ENCODE results near the gene NSRP1.

The NSRP1 gene

DNA sequence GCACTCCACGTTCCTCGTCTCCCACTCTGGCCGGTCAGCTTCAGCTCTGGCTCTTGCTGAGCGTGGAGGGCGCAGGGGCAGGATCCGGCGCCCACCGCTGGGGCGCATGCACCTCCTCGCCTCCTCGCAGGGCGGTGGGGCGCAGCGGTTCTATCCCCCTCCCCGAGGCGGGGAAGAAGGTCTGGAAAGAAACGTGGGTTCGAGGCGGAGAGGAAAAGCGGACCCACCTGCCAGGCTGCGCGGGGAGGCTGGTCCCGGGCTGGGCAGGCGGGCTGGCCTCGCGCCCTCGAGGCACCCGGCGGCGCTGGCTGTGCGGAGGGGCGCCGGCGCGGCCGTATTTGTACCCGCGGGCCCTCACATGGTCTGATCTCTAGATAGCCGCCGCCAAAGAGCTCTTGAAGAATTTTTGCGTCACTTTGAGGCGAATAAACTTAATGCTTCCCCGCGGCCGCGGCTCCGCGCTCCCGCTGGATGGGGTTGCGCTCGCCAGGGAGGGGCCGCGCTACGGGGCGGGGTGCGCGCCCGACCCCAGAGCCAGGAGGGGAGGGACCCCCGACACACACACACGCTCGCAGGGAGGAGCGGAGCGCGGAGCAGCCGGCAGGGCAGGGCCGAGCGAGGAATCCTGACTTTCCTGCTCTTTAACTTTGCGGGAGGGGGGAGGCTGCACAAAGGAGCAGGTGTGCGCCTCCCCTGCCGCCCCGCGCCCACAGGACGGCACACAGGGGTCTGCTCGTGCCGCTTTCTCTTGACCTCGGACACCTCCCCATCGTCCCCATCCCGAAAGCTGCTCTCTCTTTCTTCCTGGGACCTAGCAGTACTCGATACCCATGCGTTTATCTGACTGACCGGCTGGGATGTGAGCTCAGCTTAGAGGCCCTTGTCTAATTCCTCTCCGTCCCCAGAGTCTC lies 119.0 kb downstream of the NSRP1 start, which contains the start of gene SLC6A4:
Gene SLC6A4 (minus strand): TSS at position 312 of the 911 bp plus-strand sequence. CDS start 13,739 bp downstream, outside the sequence.
- Histone ChIP-seq H3K4me1 (peaks cover 10 to 37% (median 20%) of the 10 kb centered on the region in 10 experiments; a peak in 18 of 20 replicates), H3K4me3 (peak within 1 kb of the TSS in 4 of 10 experiments; percentile 9 to 39 (median 30); a peak in 2 of 20 replicates), H3K27me3 (peaks cover 56 to 73% (median 65%) of the 10 kb centered on the region in 11 experiments), H4K20me1 (peaks cover 0 to 17% (median 0%) of the 10 kb centered on the region in 11 experiments; a peak in 6 of 22 replicates), H3K27ac (no peak within 1 kb of the TSS), H3K9ac (no peak within 1 kb of the TSS), H3K36me3 (no peaks in the 10 kb centered on the region; a peak in 1 of 22 replicates), H3K9me3 (replicated peaks in 1 of 11) (peaks cover 0 to 22% (median 7%) of the 10 kb centered on the region in 11 experiments; a peak in 14 of 22 replicates), H3K4me2 (peak within 1 kb of the TSS in 9 of 11 experiments; percentile 3 to 68 (median 37); a peak in 12 of 22 replicates)
- TF ChIP-seq Cebpa-rat (IDR thresholded peaks at IDR 0.05), result no peak
